Measurements from ENCODE around the gene SLC47A1.

DNA sequence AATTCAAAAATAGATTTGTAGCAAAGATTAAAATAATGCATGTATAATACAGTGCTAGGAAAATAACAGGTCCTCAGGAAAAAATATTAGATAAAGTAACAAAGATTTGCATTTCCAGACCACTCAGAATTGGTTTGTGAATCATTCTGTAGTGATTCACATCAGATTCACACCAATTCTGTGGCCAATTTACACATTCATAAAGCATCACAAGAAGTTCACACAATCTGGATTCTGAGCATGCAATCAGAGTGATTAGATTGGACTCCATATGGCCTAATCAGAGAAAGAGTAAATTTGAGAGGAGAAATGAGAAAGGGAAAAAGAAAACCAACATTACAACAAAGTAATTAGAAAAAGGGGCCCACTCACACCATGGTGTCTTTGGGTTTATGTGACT lies 36.0 kb upstream of the SLC47A1 start:
- TF ChIP-seq, protein P1, sequence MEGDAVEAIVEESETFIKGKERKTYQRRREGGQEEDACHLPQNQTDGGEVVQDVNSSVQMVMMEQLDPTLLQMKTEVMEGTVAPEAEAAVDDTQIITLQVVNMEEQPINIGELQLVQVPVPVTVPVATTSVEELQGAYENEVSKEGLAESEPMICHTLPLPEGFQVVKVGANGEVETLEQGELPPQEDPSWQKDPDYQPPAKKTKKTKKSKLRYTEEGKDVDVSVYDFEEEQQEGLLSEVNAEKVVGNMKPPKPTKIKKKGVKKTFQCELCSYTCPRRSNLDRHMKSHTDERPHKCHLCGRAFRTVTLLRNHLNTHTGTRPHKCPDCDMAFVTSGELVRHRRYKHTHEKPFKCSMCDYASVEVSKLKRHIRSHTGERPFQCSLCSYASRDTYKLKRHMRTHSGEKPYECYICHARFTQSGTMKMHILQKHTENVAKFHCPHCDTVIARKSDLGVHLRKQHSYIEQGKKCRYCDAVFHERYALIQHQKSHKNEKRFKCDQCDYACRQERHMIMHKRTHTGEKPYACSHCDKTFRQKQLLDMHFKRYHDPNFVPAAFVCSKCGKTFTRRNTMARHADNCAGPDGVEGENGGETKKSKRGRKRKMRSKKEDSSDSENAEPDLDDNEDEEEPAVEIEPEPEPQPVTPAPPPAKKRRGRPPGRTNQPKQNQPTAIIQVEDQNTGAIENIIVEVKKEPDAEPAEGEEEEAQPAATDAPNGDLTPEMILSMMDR (IDR thresholded peaks at IDR 0.05) = no peak
- no peak for TF ChIP-seq SIN3A (IDR thresholded peaks at IDR 0.05; ENCODE audit: borderline replicate concordance, insufficient read depth, low read depth, low read length)
